Uterus (tissue), 4 donors: ENCODE results near the gene BTG4. TPM values are rescaled to one million over a fixed set of nuclear protein-coding genes. Genes with fewer than 3 reads are reported as not detected.

Source experiments
- DNase-seq, 2 donors: peaks; one replicate each; pipeline ENCODE4 v3.0.0-alpha.2; 2019 to 2020
- H3K27ac ChIP-seq, 2 donors: fragments of 200-600 bp; sonication (generic); 1 replicate in 1 of 2; 2 replicates in 1 of 2; pipeline ENCODE4 v1.5.1; 2016 to 2018
- H3K27me3 ChIP-seq, 2 donors: fragments of 200-600 bp; sonication (generic); one replicate each; pipeline ENCODE4 v1.5.1; 2018 to 2019; ENCODE audit warnings: control low read depth in 1 of 2
- H3K36me3 ChIP-seq, 2 donors: fragments of 200-600 bp; sonication (generic); one replicate each; pipeline ENCODE4 v1.5.1; 2019; ENCODE audit warnings: control low read depth in 1 of 2
- H3K4me1 ChIP-seq, 2 donors: fragments of 200-600 bp; sonication (generic); one replicate each; pipeline ENCODE4 v1.5.1; 2018 to 2019; ENCODE audit warnings: control low read depth in 1 of 2
- H3K4me3 ChIP-seq, 2 donors: fragments of 200-600 bp; sonication (generic); 1 replicate in 1 of 2; 2 replicates in 1 of 2; pipeline ENCODE4 v1.5.1; 2018 to 2019; ENCODE audit warnings: mild to moderate bottlenecking in 1 of 2
- H3K9me3 ChIP-seq, 2 donors: fragments of 200-600 bp; sonication (generic); one replicate each; pipeline ENCODE4 v1.5.1; 2019; ENCODE audit warnings: control low read depth in 1 of 2
- POLR2A ChIP-seq, 2 donors: fragments of 450-650 bp; IDR thresholded peaks; one replicate each; pipeline ENCODE4 v1.6.1; 2016; ENCODE audit warnings: antibody characterized with exemption in 2 of 2, mild to moderate bottlenecking in 1 of 2, moderate library complexity in 1 of 2
- intact Hi-C: fragments of 100-400 bp; cut with DNase I; formaldehyde crosslinking; loops from one replicate; pipeline ENCODE4 v1.15.1; 2023; ENCODE audit warnings: low total_unique reads
- total RNA-seq, 4 donors: library from RNA; depleted of rRNA in 3 of 4; stranded (reverse); fragments of >200 nt in 3 of 4; gene quantifications; one replicate each; pipeline versions ENCODE4 v1.1.0 to v1.2.4, GENCODE V29; 2014 to 2023
- TF ChIP-seq, protein P1 (sequence below), 4 experiments: fragments of 200-600 bp in 2 of 4; fragments of 450-650 bp in 2 of 4; sonication (generic) in 2 of 4; IDR thresholded peaks; one replicate each; pipeline ENCODE4 v1.5.1; 2016 to 2019; ENCODE audit warnings: antibody characterized with exemption in 4 of 4, mild to moderate bottlenecking in 2 of 4, moderate library complexity in 1 of 4
- donor health status: DM: yes; HTN: yes; CAD: no.

The BTG4 gene
- total RNA-seq, 4 donors from 2014 or later, result not detected

DNA sequence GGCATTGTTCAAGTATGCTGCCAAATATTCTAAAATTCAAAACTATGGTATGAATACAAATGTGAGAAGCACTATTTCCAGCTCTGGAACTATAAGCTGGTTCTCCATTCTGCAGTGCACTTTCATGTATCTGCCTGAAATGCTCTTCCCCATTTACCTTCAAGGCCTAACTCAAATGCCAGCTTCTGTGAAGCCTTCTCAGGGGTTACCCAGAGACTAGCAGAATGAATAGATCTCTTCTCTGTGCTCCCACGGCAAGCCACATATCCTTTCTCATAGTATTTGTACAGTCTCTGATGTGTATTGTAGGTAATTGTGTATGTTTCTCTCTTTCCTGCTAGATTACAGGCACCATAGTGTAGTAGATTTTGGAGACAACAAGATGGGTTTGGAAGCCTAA lies 6.5 kb upstream of the BTG4 start:
- intact Hi-C loops, result no loop called here
- H3K4me1 ChIP-seq, result no peaks in the 10 kb centered on the region
- DNase-seq, result no peak
- TF ChIP-seq, protein P1, sequence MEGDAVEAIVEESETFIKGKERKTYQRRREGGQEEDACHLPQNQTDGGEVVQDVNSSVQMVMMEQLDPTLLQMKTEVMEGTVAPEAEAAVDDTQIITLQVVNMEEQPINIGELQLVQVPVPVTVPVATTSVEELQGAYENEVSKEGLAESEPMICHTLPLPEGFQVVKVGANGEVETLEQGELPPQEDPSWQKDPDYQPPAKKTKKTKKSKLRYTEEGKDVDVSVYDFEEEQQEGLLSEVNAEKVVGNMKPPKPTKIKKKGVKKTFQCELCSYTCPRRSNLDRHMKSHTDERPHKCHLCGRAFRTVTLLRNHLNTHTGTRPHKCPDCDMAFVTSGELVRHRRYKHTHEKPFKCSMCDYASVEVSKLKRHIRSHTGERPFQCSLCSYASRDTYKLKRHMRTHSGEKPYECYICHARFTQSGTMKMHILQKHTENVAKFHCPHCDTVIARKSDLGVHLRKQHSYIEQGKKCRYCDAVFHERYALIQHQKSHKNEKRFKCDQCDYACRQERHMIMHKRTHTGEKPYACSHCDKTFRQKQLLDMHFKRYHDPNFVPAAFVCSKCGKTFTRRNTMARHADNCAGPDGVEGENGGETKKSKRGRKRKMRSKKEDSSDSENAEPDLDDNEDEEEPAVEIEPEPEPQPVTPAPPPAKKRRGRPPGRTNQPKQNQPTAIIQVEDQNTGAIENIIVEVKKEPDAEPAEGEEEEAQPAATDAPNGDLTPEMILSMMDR (IDR thresholded peaks at IDR 0.05), result no peak
- TF ChIP-seq POLR2A (IDR thresholded peaks at IDR 0.05), result no peak
- H3K36me3 ChIP-seq, result no peaks in the 10 kb centered on the region
- H3K9me3 ChIP-seq, result no peaks in the 10 kb centered on the region
- no peak overlapping the region for H3K4me3 ChIP-seq
- peaks cover 0 to 5% of the 10 kb centered on the region in 2 donors for H3K27me3 ChIP-seq
- no peak overlapping the region for H3K27ac ChIP-seq

DNA sequence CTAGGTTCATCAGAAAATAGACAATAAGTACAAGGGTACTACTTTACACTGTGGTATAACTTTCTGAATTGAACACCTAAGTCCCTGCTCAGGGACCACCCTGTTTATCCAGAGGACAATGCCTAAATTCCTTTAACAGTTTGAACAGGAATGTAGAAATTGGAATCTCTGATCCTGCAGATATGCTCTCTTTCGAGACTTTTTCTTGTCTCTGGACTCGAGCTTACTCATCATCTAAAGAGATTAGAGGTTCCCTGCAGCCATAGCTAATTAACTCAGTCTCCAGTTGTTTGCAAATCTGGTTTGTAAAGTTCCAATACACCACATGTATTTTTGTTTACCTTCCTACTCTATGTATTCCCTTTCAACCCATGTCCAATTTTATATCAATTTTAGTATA lies 3.4 kb upstream of the BTG4 start:
- DNase-seq, result no peak
- intact Hi-C loops, result no loop called here
- H3K9me3 ChIP-seq, result no peaks in the 10 kb centered on the region
- H3K27ac ChIP-seq, result no peak overlapping the region
- H3K4me3 ChIP-seq, result no peak overlapping the region
- TF ChIP-seq, protein P1 (IDR thresholded peaks at IDR 0.05), result no peak
- no peak for TF ChIP-seq POLR2A (IDR thresholded peaks at IDR 0.05)
- peaks cover 0 to 7% of the 10 kb centered on the region in 2 donors for H3K4me1 ChIP-seq
- H3K27me3 ChIP-seq, result peaks cover 11 to 13% of the 10 kb centered on the region in 2 donors
- H3K36me3 ChIP-seq, result no peaks in the 10 kb centered on the region

DNA sequence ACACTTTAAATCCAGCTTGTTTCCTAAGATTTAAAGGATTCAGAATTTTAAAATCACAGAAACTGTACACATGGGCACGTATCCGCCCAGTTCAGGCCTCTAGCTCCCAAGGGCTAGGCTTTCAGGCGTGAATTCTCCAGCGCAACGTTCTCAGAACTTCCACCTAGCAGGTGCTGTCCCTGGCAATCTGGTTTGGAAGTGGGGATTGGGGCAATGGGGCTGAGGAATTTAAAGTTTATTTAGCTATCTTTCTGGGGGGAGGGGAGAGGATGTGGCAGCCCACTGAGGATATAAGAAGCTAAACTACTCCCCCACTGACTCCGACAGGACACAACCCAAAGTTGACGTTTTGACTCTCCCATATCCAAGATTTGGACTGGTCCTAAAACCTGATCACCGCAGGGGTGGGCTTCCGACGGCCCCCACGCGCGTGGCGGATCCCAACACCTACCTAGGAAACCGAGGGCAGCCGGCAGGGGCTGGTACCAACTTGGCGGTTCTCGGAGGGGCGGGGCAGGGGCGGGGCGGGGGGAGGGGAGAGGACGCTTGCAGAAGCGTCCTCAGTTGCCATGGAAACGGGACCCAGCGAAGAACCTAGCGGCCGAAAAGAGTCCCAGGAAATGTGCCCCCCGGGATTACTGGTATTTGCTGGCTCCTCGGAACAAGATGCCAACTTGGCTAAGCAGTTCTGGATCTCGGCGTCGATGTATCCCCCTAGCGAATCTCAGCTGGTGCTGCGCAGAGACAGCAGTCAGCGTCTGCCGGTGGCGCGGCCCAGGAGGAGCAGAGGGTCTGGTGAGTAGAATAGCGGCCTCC lies 2.2 kb upstream of the BTG4 start, which contains the start of gene HOATZ:
TSS of gene HOATZ (plus strand) at position 563 of the 816 bp plus-strand sequence. CDS start at position 570, 7 bp downstream.
- Histone ChIP-seq H3K4me1 (peaks cover 0 to 7% of the 10 kb centered on the region in 2 donors), H3K27me3 (peaks cover 11 to 19% of the 10 kb centered on the region in 2 donors), H3K27ac (no peak within 1 kb of the TSS), H3K4me3 (no peak within 1 kb of the TSS), H3K9me3 (no peaks in the 10 kb centered on the region), H3K36me3 (no peaks in the 10 kb centered on the region)
- TF ChIP-seq POLR2A (IDR thresholded peaks at IDR 0.05), result no peak
- TF ChIP-seq, protein P1 (IDR thresholded peaks at IDR 0.05), result no peak
- no peak for DNase-seq
- intact Hi-C loops, result no loop called here

DNA sequence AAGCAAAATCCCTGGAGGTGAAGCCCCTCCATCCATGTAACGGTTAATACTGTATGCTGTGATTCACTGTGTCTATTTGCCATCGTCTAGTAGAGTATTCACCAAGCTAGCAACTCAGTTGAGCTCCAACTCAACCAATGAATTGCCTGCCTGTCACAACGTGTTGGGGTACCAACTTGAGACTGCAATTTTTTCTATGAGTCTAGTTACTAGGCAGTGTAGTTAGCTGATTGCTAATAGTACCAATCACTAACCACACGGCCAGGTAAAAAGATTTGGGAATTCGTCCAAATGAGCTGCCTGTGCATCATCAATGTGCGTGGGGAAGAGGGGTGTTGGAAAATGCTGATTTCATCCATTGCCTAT lies 1.0 kb upstream of the BTG4 start:
- H3K9me3 ChIP-seq, result no peaks in the 10 kb centered on the region
- no peaks in the 10 kb centered on the region for H3K36me3 ChIP-seq
- H3K4me1 ChIP-seq, result peaks cover 0 to 7% of the 10 kb centered on the region in 2 donors
- intact Hi-C loops, result no loop called here
- DNase-seq, result no peak
- TF ChIP-seq POLR2A (IDR thresholded peaks at IDR 0.05), result no peak
- TF ChIP-seq, protein P1 (IDR thresholded peaks at IDR 0.05), result no peak
- peaks cover 11 to 19% of the 10 kb centered on the region in 2 donors for H3K27me3 ChIP-seq
- no peak overlapping the region for H3K27ac ChIP-seq
- no peak overlapping the region for H3K4me3 ChIP-seq

DNA sequence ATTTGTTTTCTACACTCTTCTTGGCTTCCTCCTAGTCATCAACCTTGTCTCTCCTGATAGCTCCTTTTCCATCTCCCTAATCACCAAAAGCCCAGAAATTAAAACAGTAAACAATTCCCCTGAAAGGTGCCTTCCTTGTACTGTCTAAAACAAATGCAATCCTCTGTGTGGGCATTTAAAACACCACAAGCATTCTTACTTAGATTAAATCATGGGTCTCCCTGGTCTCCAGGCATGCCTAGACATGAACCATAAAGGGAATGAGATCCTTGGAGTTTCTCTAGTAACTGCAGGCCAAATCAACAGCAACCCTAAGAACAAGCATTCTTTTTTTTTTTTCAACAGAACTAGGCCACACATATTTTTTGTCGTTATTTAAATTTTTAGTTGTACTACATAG lies 1.9 kb downstream of the BTG4 start:
- peaks cover 0 to 7% of the 10 kb centered on the region in 2 donors for H3K4me1 ChIP-seq
- no peak for DNase-seq
- H3K4me3 ChIP-seq, result no peak overlapping the region
- no peak overlapping the region for H3K27ac ChIP-seq
- no peaks in the 10 kb centered on the region for H3K9me3 ChIP-seq
- H3K27me3 ChIP-seq, result peaks cover 11 to 19% of the 10 kb centered on the region in 2 donors
- TF ChIP-seq, protein P1 (IDR thresholded peaks at IDR 0.05), result no peak
- no peak for TF ChIP-seq POLR2A (IDR thresholded peaks at IDR 0.05)
- H3K36me3 ChIP-seq, result no peaks in the 10 kb centered on the region
- intact Hi-C loops, result no loop called here
